Mucosa of descending colon (tissue), 3 donors: ENCODE data around the gene SDS. TPM values are rescaled to one million over a fixed set of nuclear protein-coding genes. Genes with fewer than 3 reads are reported as not detected.

ENCODE experiments used
- ATAC-seq: fragments of 200-7000 bp; cut with Tn5 transposase; one replicate; pipeline ENCODE4 v1.9.1; 2020; ENCODE audit warnings: mild to moderate bottlenecking, moderate library complexity
- DNase-seq, 3 donors: peaks; one replicate each; pipeline ENCODE4 v3.0.0-alpha.2; 2020
- H3K36me3 ChIP-seq: fragments of 200-600 bp; one replicate; pipeline ENCODE4 v1.8.0; 2021; ENCODE audit warnings: low read depth, mild to moderate bottlenecking
- H3K4me1 ChIP-seq: fragments of 200-600 bp; one replicate; pipeline ENCODE4 v1.8.0; 2021; ENCODE audit warnings: low read depth, mild to moderate bottlenecking
- H3K4me3 ChIP-seq: fragments of 200-600 bp; one replicate; pipeline ENCODE4 v1.8.0; 2021; ENCODE audit warnings: mild to moderate bottlenecking
- H3K9me3 ChIP-seq: fragments of 200-600 bp; one replicate; pipeline ENCODE4 v1.8.0; 2021; ENCODE audit warnings: mild to moderate bottlenecking
- intact Hi-C, 2 donors: fragments of 100-400 bp; cut with DNase I in 1 of 2; cut with micrococcal nuclease in 1 of 2; formaldehyde crosslinking; loops; one replicate each; pipeline versions ENCODE4 v1.11.0 to v1.11.1; 2022; cut with DNase I, micrococcal nuclease
- total RNA-seq, 3 donors: library from RNA; stranded (reverse); fragmentation: NEBNext Ultra II Directional in 2 of 3; extraction: Animal tissue kit (Norgen Biotek cat#: 25700) in 2 of 3; gene quantifications; one replicate each; pipeline versions ENCODE4 v1.2.1 to v1.2.4, GENCODE V29; 2021 to 2023
- TF ChIP-seq, protein P1 (sequence below): fragments of 200-600 bp; IDR thresholded peaks from one replicate; pipeline ENCODE4 v1.8.0; 2022; ENCODE audit warnings: antibody characterized with exemption, mild to moderate bottlenecking
- donor health status: DM: no; HTN: no; CAD: no; lungs with moderate emphysema.
- donor health status: DM: no; HTN: no; CAD: no.
- donor health status: DM: no; HTN: yes; CAD: no.

SDS gene
- total RNA-seq, 3 donors from 2014 or later: 0.44 to 3.9 (median 3.2) TPM

DNA sequence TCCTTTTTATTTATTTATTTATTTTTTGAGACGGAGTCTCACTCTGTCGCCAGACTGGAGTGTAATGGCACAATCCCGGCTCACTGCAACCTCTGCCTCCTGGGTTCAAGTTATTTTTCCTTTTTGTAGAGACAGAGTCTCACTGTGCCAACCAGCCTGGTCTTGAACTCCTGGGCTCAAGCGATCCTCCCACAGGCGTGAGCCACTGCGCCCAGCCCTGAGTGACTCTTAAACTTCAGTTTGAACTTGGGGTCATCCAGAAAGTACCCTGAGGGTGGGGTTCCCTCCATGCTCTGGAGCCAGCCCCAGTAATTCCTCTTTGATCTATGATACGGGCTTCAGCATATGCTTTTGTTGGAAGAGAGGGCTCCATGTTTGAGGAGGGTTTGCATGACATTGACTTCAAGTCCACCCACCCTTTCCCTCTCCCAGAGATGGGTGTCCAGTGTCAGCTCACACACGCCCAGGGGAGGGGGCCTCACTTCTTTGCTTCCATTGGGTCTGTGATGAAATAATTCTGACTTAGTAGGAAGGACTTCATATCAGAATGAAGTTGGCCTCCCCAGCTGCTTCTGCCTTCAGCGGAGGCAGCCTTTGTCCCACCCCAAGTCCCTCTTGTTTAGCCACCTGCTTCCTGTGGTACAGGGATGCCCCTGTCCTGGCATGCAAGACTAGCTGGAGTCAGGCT, 11.9 kb downstream of the SDS start:
- no peaks in the 10 kb centered on the region for H3K36me3 ChIP-seq
- TF ChIP-seq, protein P1, sequence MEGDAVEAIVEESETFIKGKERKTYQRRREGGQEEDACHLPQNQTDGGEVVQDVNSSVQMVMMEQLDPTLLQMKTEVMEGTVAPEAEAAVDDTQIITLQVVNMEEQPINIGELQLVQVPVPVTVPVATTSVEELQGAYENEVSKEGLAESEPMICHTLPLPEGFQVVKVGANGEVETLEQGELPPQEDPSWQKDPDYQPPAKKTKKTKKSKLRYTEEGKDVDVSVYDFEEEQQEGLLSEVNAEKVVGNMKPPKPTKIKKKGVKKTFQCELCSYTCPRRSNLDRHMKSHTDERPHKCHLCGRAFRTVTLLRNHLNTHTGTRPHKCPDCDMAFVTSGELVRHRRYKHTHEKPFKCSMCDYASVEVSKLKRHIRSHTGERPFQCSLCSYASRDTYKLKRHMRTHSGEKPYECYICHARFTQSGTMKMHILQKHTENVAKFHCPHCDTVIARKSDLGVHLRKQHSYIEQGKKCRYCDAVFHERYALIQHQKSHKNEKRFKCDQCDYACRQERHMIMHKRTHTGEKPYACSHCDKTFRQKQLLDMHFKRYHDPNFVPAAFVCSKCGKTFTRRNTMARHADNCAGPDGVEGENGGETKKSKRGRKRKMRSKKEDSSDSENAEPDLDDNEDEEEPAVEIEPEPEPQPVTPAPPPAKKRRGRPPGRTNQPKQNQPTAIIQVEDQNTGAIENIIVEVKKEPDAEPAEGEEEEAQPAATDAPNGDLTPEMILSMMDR: no peak
- intact Hi-C loops: no loop called here
- no peak overlapping the region for H3K4me3 ChIP-seq
- DNase-seq: no peak
- ATAC-seq: no peak
- H3K9me3 ChIP-seq: no peaks in the 10 kb centered on the region
- no peaks in the 10 kb centered on the region for H3K4me1 ChIP-seq

DNA sequence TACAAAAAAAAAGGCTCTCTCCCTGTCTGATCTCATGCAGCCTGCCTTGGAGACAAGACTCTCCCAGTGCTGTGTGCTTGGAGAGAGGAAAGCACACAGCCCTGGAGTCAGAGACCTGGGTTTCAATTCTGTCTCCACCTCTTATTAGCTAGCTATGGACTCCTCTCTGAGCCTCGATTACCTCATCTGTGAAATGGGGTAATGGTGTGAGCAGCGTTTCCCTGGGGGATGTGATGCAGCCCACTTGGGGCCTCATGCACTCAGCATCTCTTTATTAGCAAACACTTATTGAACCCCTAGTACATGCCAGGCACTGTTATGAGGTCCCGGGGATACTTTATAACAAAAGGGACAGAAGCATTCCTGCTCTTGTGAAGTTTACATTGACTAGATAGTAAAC, 12.5 kb downstream of the SDS start:
- Histone ChIP-seq H3K36me3 (no peaks in the 10 kb centered on the region), H3K9me3 (no peaks in the 10 kb centered on the region), H3K4me3 (no peak overlapping the region), H3K4me1 (no peaks in the 10 kb centered on the region)
- intact Hi-C loops: no loop called here
- DNase-seq (no peak), ATAC-seq (no peak)
- TF ChIP-seq, protein P1: no peak

DNA sequence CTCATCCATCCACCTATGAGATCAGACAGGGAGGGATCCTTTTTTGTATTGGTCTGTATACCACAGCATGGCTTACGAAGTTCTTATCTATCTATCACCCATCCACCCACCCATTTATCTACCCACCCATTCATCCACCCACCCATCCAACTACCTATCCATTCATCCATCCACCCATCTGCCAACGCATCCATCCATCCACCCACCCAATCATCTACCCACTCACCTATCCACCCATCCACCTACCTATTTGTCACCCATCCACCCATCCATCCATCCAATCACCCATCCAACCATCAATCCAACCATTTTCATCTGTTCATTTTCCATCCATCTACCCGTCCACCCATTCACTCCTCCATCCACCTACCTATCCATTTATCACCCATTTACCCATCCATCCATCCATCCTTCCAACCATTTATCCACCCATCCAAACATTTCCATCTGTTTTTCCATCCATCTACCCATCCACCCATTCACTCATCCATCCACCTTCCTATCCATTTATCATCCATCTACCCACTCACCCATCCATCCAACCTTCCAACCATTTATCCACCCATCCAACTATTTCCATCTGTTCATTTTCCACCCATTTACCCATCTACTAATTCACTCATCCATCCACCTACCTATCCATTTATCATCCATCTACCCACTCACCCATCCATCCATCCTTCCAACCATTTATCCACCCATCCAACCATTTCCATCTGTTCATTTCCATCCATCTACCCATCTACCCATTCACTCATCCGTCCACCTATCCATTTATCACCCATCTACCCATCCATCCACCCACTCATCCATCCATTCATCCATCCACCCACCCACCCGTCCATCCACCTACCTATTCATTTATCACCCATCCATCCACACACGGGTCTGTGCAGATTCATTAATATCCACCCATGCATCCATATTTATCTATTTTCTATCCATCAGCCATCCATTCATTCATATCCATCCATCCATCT, 13.3 kb downstream of the SDS start:
- TF ChIP-seq, protein P1: no peak
- Histone ChIP-seq H3K4me3 (no peak overlapping the region), H3K9me3 (no peaks in the 10 kb centered on the region), H3K36me3 (no peaks in the 10 kb centered on the region), H3K4me1 (no peaks in the 10 kb centered on the region)
- DNase-seq (no peak), ATAC-seq (no peak)
- intact Hi-C loops: no loop called here

DNA sequence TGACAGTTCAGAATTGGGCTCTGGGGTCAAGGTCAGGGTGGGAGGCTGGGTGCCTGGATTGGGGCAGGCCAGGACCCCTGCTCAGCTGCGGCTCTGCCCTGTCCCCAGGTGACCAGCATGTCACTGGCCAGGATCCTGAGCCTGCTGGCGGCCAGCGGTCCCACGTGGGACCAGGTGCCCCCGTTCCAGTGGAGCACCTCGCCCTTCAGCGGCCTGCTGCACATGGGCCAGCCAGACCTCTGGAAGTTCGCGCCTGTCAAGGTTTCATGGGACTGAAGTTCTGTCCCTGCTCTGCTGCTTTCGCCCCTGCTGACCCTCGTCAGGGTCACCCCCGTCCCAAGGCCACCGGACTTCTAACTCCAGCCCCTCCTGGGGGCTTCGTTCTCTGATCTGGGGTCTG, 15.3 kb downstream of the SDS start:
- ATAC-seq (no peak), DNase-seq (no peak)
- Histone ChIP-seq H3K4me3 (no peak overlapping the region), H3K4me1 (no peaks in the 10 kb centered on the region), H3K36me3 (no peaks in the 10 kb centered on the region), H3K9me3 (no peaks in the 10 kb centered on the region)
- TF ChIP-seq, protein P1: no peak
- intact Hi-C loops: no loop called here

DNA sequence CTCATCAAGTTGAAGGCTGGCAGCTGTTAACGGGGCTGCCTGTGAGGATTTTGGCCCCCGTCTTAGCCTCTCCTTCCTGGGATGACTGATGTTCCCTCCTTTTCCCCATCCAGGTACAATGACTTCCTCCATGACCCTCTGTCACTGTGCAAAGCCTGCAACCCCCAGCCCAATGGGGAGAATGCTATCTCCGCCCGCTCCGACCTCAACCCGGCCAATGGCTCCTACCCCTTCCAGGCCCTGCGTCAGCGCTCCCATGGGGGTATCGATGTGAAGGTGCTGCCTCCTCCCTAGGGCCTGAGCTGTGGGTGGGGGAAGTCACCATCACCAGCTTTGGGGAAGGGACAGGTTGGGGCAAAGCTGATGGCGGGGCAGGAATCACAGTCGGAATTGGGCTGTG, 16.1 kb downstream of the SDS start:
- ATAC-seq: no peak
- TF ChIP-seq, protein P1: no peak
- intact Hi-C loops: no loop called here
- Histone ChIP-seq H3K36me3 (no peaks in the 10 kb centered on the region), H3K4me1 (no peaks in the 10 kb centered on the region), H3K9me3 (no peaks in the 10 kb centered on the region), H3K4me3 (no peak overlapping the region)
- no peak for DNase-seq
